ENCODE measurements around the gene FNBP1. TPM values are rescaled to one million over a fixed set of nuclear protein-coding genes. Genes with fewer than 3 reads are reported as not detected.

The FNBP1 gene
- total RNA-seq = 67.9 TPM

DNA sequence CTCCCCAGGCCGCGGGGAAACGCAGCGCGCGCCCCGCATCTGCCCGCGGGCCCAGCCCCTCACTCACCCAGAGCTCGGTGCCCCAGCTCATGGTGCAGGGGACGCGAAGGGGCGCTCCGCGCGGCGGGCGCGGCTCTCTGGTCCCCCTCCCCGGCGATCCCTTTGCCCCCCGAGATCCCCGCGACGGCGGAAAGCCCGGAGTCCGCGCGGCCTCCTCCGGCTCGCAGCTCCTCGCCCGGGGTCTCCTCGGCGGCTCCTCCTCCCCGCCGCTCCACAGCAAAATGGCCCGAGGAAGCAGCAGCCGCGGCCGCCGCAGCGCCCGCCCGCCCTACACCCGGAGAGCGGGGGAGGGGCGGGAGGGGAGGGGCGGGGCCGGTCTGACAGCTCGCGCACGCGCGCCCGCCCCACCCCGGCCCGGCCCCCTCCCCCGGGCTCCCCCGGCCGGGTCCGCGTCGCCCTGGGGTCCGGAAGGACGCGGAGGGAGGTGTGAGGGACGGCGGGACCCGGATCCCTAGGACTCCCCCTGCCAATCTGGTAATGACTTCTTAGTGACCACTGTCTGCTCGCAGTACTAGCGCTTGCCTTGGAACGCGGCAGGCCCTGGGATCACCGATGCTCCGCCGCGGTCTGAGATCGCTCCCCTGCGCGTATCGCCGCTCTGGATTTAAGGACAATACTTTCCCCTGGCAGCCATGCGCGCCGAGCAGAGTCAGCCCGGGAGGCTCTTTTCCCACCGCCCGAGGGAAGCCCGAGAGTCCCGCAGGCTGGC is at the start of gene FNBP1:
Gene FNBP1 (minus strand): TSS at position 305 of the 769 bp plus-strand sequence. CDS start 214 bp downstream, at position 91.
- DNase-seq (ENCODE audit: low read depth in 2 of 3, low spot score in 2 of 3) = peak; percentile 68 to 87 (median 79)

DNA sequence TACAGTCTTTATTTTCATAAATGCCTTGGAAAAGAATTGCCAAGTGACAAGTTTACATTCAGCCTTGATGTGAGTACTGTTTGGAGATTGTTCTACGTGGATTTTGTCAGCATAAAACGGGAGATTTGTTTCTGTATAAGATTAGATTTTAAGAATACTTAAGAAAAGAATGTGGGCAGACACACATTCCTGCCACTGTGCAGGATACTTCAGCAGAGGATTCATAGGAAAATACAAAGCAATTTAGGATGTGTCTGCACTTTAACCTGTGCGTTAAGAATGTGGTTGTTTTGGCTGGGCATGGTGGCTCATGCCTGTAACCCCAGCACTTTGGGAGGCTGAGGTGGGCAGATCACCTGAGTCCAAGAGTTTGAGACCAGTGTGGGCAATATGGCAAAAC is 47.9 kb upstream of the FNBP1 start:
- DNase-seq (ENCODE audit: low read depth in 2 of 3, low spot score in 2 of 3) = no peak

- no peak for DNase-seq (ENCODE audit: low read depth in 2 of 3, low spot score in 2 of 3)
Observed at GRCh38 chr9:130089141-130089540, 46.2 kb upstream of the FNBP1 start.

GRCh38 chr9:130088051-130088450 is 45.1 kb upstream of the FNBP1 start:
- DNase-seq (ENCODE audit: low read depth in 2 of 3, low spot score in 2 of 3) = no peak

DNA sequence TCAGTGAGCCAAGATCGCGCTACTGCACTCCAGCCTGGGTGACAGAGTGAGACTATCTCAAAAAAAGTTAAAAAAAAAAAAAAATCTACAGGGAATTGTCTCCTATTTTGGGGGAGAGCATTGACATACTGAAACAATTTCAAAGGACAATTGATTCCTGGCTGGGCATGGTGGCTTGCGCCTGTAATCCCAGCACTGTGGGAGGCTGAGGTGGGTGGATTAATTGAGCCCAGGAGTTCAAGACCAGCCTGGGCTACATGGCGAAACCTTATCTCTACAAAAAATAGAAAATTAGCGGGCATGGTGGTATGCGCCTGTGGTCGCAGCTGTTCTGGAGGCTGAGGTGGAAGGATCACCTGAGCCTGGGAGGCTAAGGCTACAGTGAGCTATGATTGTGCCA is 41.3 kb upstream of the FNBP1 start:
- no peak for DNase-seq (ENCODE audit: low read depth in 2 of 3, low spot score in 2 of 3)

- DNase-seq (ENCODE audit: low read depth in 2 of 3, low spot score in 2 of 3) = no peak
Observed at GRCh38 chr9:130078547-130078946, 35.6 kb upstream of the FNBP1 start.

GRCh38 chr9:130073373-130073772 is 30.4 kb upstream of the FNBP1 start:
- no peak for DNase-seq (ENCODE audit: low read depth in 2 of 3, low spot score in 2 of 3)

- DNase-seq (ENCODE audit: low read depth in 2 of 3, low spot score in 2 of 3) = no peak
Observed at GRCh38 chr9:130072515-130073235, 29.7 kb upstream of the FNBP1 start.

- DNase-seq (ENCODE audit: low read depth in 2 of 3, low spot score in 2 of 3) = no peak
Observed at GRCh38 chr9:130069048-130069447, 26.1 kb upstream of the FNBP1 start.

DNA sequence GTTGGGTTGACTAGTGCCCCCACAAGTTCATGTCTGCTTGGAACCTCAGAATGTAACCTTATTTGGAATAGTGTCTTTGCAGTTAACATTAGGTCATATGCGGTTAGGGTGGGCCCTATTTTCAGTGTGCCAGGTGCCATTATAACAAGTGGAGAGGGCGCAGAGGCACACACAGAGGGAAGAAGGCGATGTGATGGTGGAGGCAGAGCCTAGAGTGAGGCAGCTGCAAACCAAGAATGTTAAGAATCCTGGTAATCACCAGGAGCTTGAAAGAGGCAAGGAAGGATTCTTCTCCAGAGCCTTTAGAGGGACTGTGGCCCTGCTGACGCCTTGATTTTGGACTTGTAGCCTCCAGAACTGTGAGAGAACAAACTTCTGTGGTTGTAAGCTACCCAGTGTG is 21.6 kb upstream of the FNBP1 start:
- DNase-seq (ENCODE audit: low read depth in 2 of 3, low spot score in 2 of 3) = no peak

DNA sequence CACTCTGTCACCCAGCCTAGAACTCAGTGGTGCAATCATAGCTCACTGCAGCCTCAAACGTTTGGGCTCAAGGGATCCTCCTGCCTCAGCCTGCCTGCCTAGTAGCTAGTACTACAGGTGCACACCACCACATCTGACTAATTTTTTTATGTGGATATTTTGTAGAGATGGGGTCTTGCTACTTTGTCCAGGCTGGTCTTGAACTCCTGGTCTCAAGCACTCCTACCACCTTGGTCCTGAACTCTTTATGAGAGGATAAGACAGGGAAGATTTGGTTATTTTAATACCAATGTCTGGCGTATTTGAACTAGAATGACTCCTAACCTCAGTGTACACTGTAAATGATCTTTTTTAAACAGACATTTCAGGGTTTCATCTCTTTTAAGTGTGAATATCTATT is 19.8 kb upstream of the FNBP1 start:
- no peak for DNase-seq (ENCODE audit: low read depth in 2 of 3, low spot score in 2 of 3)

DNA sequence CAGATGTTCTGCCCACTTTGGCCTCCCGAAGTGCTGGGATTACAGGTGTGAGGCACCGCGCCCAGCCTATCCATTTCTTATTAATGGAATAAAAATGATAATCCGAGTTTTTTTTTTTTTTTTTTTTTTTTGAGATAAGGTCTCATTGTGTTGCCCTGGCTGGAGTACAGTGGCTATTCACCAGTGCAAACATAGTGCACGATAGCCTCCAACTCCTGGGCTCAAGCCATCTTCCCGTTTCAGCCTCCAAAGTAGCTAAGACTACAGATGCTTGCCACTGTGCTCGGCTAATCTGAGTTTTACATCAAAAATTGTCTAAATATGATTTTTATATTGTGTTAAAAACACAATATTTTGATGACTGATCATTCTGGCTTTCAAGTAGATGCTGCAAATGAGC is 17.3 kb upstream of the FNBP1 start:
- DNase-seq (ENCODE audit: low read depth in 2 of 3, low spot score in 2 of 3) = no peak

- no peak for DNase-seq (ENCODE audit: low read depth in 2 of 3, low spot score in 2 of 3)
Observed at GRCh38 chr9:130058887-130059286, 15.9 kb upstream of the FNBP1 start.

- peak in 1 of 3 donors; percentile 48 for DNase-seq (ENCODE audit: low read depth in 2 of 3, low spot score in 2 of 3)
Observed at GRCh38 chr9:130058154-130058553, 15.2 kb upstream of the FNBP1 start.

GRCh38 chr9:130054820-130055219 is 11.8 kb upstream of the FNBP1 start:
- DNase-seq (ENCODE audit: low read depth in 2 of 3, low spot score in 2 of 3) = no peak

- no peak for DNase-seq (ENCODE audit: low read depth in 2 of 3, low spot score in 2 of 3)
Observed at GRCh38 chr9:130054325-130054786, 11.4 kb upstream of the FNBP1 start.

DNA sequence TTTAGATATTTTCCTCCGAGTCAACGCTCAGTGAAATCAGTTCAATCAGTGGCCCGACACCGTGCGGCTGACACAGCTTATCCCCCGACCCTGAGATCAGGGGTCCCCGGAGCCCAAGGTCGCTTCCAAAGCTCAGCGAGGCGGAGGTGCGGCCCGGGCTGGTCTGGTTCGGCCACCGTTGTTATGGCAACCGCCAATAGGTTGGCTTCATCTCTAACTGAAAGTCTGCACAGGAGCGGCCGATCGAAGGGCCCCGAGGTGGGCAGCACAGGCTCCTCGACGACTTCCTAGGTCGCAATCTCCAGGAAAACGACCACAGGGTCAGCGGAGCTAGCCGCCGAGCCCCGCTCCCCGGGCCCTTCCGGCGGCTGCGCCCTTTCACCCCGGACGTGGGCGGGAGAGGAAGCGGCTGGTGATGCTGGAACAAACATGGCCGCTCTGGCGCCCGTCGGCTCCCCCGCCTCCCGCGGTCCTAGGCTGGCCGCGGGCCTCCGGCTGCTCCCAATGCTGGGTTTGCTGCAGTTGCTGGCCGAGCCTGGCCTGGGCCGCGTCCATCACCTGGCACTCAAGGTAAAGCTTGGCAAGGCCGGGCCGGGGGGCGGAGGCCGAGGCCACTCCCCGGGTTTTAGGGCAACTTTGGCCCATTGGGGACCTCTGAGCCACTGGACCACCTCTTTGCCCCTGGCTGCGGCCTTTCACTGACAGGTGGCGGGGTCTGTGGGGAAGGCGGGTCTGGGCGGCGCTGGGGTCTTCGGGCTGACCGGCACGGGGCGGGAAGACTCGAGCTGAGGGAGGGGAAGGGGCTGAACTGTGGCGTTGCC is 10.7 kb upstream of the FNBP1 start, which contains the start of gene GPR107:
Gene GPR107 (plus strand): TSS at position 403 of the 821 bp plus-strand sequence. CDS start 27 bp downstream, at position 430.
- DNase-seq (ENCODE audit: low read depth in 2 of 3, low spot score in 2 of 3) = peak in 2 of 3 donors; percentile 62 to 66

- DNase-seq (ENCODE audit: low read depth in 2 of 3, low spot score in 2 of 3) = no peak
Observed at GRCh38 chr9:130053109-130053503, 10.1 kb upstream of the FNBP1 start.

GRCh38 chr9:130051855-130052254 is 8.9 kb upstream of the FNBP1 start:
- DNase-seq (ENCODE audit: low read depth in 2 of 3, low spot score in 2 of 3) = no peak

DNA sequence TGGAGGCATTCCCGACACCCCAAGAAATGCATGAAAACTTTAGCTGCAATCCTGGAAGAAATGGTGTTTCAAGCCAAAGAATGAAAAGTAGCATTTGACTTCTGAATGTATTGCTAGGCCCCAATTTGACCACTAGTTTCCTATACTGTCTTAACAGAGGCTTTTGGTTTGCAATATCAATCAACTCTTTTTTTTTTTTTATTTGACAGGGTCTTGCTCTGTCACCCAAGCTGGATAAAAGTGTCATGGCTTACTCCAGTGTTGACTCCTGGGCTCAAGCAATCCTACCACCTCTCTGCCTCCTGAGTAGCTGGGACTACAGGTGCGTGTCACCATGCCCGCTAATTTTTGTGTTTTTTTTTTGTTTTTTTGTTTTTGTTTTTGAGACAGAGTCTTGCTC is 7.5 kb upstream of the FNBP1 start:
- no peak for DNase-seq (ENCODE audit: low read depth in 2 of 3, low spot score in 2 of 3)

Measured in hematopoietic multipotent progenitor cell (in vitro differentiated cells).